Right cardiac atrium (tissue), 5 donors: ENCODE measurements around the gene COL12A1. TPM values are rescaled to one million over a fixed set of nuclear protein-coding genes. Genes with fewer than 3 reads are reported as not detected.

Experiments used
- ATAC-seq, 2 donors: fragments of 200-7000 bp; cut with Tn5 transposase; one replicate each; pipeline versions ENCODE4 v1.8.0 to v1.9.1; 2020; ENCODE audit warnings: moderate library complexity in 2 of 2, mild to moderate bottlenecking in 1 of 2
- DNase-seq, 3 donors: peaks; one replicate each; pipeline ENCODE4 v3.0.0-alpha.2; 2020
- H3K27ac ChIP-seq: one replicate; pipeline ENCODE4 v1.5.1; 2013; ENCODE audit warnings: mild to moderate bottlenecking, low read length, control low read depth, moderate library complexity
- H3K27me3 ChIP-seq: one replicate; pipeline ENCODE4 v1.6.1; 2013; ENCODE audit not compliant: control insufficient read depth, insufficient read depth
- H3K4me1 ChIP-seq: one replicate; pipeline ENCODE4 v1.6.1; 2013; ENCODE audit warnings: low read length; ENCODE audit not compliant: control insufficient read depth, insufficient read depth
- H3K4me3 ChIP-seq: one replicate; pipeline ENCODE4 v1.5.1; 2013; ENCODE audit warnings: low read length, control low read depth
- H3K9me3 ChIP-seq: one replicate; pipeline ENCODE4 v1.6.1; 2013; ENCODE audit warnings: low read length; ENCODE audit not compliant: control insufficient read depth
- WGBS: extraction: QIAGEN DNeasy Blood & Tissue Kit; methylation state at CpG from one replicate; pipeline ENCODE4 v1.1.7; 2013; 5-methylcytosine and 5-hydroxymethylcytosine counted together
- intact Hi-C, 4 donors: fragments of 100-400 bp; cut with DNase I; formaldehyde crosslinking; loops; one replicate each; pipeline versions ENCODE4 v1.11.0 to v1.14.0; 2022 to 2023
- polyA plus RNA-seq: library from polyadenylated mRNA; stranded (reverse); fragments of 200-250 nt; gene quantifications from one replicate; pipeline ENCODE4 v1.2.3, GENCODE V29; 2013
- total RNA-seq, 4 donors: library from RNA; stranded (reverse); fragmentation: NEBNext Ultra II Directional; extraction: Animal tissue kit (Norgen Biotek cat#: 25700); gene quantifications; one replicate each; pipeline ENCODE4 v1.2.1, GENCODE V29; 2021
- donor health status: healthy with polysubstance abuse.
- donor health status: DM: no; HTN: yes; CAD: no.
- donor health status: DM: no; HTN: no; CAD: no.
- donor health status: DM: no; HTN: yes; CAD: no; lungs with severe emphysema.
- donor health status: DM: yes; HTN: yes; CAD: no.

The COL12A1 gene
- total and polyA plus RNA-seq, 5 donors: 5.4 to 29.6 (median 8.1) TPM

DNA sequence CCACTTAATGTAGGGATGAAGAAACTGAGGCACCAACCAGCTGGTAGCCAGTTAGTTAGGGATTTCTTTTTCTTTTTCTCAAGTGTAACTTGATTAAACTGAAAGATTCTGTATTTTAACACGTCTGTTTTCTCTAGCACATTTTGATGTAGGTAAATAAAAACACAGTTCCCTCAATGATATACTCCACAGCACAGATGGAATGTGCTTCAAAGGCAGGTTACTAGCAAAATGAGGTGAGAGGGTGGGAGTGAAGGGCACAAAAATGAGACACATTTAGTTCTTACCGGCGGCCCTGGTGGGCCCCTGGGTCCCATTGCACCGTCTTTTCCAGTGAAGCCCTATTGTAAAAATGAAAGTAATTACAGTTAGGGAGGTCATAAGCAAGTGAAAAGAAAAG lies 108.9 kb downstream of the COL12A1 start:
- intact Hi-C loops: no loop called here
- H3K4me1 ChIP-seq: no peaks in the 10 kb centered on the region
- H3K27ac ChIP-seq: no peak overlapping the region
- H3K9me3 ChIP-seq: no peaks in the 10 kb centered on the region
- H3K4me3 ChIP-seq: no peak overlapping the region
- DNase-seq (no peak), ATAC-seq (no peak)
- WGBS: 80% methylated on average over 4 of the region's 4 CpGs
- H3K27me3 ChIP-seq: no peaks in the 10 kb centered on the region

DNA sequence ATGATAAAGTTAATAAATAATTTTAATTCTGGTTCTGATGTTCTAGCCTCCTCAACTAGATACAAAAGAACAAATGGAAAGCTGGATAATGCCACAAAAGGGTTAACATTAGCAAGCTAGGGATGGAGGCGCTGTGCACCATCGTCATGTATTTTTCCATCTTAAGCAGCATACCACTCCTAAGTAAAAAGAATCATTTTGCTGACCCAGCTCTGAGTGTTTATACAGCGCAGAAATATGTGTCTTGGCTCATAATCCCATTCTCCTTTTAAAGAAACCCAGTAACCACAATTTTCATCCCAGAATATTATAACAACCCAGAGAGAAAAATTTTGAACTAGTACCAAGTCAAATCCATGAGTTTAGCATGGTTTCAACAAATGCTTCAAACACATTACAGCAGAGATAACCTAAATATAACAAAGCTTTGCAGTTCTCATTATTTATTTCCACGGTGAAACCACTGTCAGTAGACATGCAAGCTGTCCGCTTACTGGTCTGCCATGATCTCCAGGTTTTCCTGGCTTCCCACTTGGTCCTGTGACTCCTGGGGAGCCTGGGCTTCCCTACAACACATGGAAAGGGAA lies 111.1 kb downstream of the COL12A1 start:
- DNase-seq (no peak), ATAC-seq (peak in 1 of 2 donors; percentile 63)
- H3K4me1 ChIP-seq: no peaks in the 10 kb centered on the region
- no peak overlapping the region for H3K27ac ChIP-seq
- no peaks in the 10 kb centered on the region for H3K27me3 ChIP-seq
- no peaks in the 10 kb centered on the region for H3K9me3 ChIP-seq
- intact Hi-C loops: no loop called here
- WGBS: 45% methylated on average over 5 of the region's 5 CpGs
- no peak overlapping the region for H3K4me3 ChIP-seq

DNA sequence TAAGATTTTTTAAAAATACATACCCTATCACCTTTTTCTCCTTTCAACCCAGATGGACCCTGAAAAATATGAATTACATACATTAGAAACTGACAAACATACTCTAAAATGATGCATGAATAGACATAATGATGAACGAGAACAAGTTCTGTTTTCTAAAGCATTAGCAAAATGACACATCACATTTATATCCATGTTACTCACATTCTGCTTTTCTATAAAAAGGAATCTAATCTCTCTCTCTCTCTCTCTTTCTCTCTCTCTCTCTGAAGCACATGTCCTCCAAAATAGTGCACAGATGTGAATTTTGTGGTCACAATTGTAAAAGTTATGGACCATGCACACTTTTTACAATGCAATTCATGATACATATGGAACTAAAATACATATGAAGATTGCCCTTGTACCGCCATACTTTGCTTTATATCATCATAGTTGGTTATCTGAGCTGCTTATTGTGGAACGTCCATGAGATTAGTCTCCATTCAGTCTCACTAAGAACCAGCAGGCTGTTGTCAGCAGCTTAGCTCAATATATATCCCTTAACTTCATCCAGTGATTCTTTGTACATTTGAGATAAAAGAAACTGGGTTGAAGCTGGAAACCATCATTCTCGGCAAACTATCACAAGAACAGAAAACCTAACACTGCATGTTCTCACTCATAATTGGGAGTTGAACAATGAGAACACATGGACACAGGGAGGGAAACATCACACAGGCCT lies 114.2 kb downstream of the COL12A1 start:
- 63% methylated on average over 4 of the region's 4 CpGs for WGBS
- H3K27me3 ChIP-seq: no peaks in the 10 kb centered on the region
- DNase-seq: no peak
- H3K27ac ChIP-seq: no peak overlapping the region
- no peak overlapping the region for H3K4me3 ChIP-seq
- intact Hi-C loops: no loop called here
- no peak for ATAC-seq
- no peaks in the 10 kb centered on the region for H3K4me1 ChIP-seq
- H3K9me3 ChIP-seq: no peaks in the 10 kb centered on the region

DNA sequence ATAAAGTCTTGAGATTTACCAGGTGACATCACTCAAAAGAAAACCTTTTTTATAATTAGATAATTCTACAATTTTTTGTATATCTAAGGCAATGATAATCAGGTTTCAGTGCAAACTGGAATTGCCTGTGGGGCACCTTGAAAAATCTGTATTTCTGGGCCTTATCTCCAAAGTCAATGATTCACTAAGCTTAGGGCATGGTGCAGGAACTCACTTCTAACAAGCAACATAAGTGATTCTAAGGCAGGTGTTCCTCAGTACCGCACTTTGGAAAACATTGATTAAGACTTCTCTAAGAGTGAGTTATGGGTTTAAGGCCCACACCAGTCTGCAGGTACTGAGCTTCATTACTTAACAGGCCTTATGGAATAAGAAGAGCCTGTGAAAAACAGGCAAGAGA lies 115.3 kb downstream of the COL12A1 start:
- no peak overlapping the region for H3K27ac ChIP-seq
- no peaks in the 10 kb centered on the region for H3K4me1 ChIP-seq
- 94% methylated on average over 1 of the region's 1 CpG for WGBS
- intact Hi-C loops: no loop called here
- no peak overlapping the region for H3K4me3 ChIP-seq
- ATAC-seq (no peak), DNase-seq (no peak)
- H3K27me3 ChIP-seq: no peaks in the 10 kb centered on the region
- H3K9me3 ChIP-seq: no peaks in the 10 kb centered on the region

DNA sequence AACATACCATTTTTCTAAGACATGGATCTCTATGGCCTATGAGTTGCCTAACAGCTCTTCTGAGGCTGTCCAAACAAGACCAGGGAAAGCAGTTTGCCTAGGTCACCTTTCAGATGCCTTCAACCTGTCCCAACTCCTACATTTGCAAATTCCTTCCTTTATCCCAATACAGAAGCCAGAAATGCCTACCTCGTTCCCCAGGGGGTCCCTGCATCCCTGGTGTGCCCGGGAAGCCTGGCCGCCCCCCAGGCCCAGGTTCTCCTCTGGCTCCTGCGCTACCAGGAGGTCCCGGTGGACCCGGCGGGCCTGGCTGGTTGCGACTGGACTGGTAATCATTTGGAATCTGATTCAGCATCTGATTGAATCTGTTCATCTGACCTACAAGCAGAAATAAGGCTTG lies 115.9 kb downstream of the COL12A1 start:
- H3K4me3 ChIP-seq: no peak overlapping the region
- no peaks in the 10 kb centered on the region for H3K9me3 ChIP-seq
- WGBS: 84% methylated on average over 8 of the region's 8 CpGs
- ATAC-seq (no peak), DNase-seq (peak in 1 of 3 donors; percentile 38)
- H3K4me1 ChIP-seq: no peaks in the 10 kb centered on the region
- no peaks in the 10 kb centered on the region for H3K27me3 ChIP-seq
- H3K27ac ChIP-seq: no peak overlapping the region
- intact Hi-C loops: no loop called here

DNA sequence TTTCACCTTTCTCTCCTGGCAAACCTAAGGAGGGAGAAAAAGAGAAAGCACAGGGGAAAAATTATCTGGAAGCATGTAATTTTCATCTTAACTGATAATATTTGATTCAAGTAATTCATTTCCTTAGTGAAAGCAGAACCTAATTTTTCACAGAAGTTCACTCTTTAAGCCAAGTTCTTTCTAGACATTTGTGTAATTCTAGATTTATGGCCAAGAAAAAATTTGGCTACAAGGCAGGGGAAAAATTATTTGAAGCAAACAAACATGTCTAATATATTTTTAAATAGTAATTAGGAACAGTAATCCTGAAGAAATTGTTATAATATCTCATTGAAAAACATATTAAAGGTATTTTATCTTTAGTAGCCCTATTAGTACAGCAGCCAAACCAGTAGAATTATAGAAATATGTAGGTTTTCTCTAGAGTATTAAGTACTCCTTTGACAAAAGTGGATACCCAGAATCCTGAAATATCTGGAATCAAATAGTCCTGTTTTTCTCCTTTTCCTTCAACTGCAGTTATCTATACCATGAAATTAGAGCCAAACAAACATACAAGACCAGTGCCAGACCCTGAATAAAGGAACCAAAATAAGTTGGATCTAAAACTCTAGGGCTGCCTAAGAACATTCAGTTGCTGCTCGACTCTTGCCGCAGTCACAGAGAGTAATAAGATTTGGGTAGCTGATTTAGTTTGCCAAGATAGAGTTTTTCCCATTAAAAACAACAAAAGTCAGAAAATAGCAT lies 116.5 kb downstream of the COL12A1 start:
- intact Hi-C loops: no loop called here
- H3K9me3 ChIP-seq: no peaks in the 10 kb centered on the region
- H3K4me1 ChIP-seq: no peaks in the 10 kb centered on the region
- ATAC-seq (no peak), DNase-seq (no peak)
- H3K27me3 ChIP-seq: no peaks in the 10 kb centered on the region
- H3K4me3 ChIP-seq: no peak overlapping the region
- no peak overlapping the region for H3K27ac ChIP-seq
- WGBS: 78% methylated on average over 2 of the region's 2 CpGs

DNA sequence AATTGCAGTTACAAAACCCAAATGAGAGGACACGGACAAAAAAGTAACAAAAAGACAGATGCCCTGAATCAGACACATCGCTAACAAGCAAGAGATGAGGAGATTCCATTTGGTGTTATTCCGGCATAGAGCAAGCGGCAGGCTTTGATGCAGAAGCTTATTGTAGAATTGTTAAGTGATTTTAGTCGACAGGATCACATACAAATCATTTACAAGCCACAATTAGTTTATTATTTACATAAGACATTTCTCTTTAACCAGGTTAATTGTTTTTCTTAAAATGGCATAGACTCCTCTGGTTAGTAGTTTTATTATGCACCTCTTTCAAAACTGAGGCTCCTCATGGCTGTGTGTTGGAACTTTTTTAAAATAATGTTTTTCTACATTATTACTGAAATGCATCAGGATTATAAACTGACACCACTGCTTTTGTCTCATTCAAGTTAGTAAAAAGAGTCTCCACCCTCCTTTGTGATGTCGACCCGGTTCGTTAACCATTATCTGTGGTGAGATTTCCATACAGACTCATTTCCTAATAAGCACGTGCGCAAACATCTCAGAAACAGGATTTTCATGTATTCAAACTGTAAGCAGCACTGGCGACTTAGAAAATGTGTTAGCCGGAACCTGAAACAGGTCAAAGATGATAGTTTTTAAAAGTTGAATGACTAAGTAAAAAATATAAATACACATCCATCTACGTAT lies 119.8 kb downstream of the COL12A1 start:
- ATAC-seq (no peak), DNase-seq (no peak)
- Histone ChIP-seq H3K4me3 (no peak overlapping the region), H3K9me3 (no peaks in the 10 kb centered on the region), H3K27ac (no peak overlapping the region), H3K4me1 (no peaks in the 10 kb centered on the region), H3K27me3 (no peaks in the 10 kb centered on the region)
- 86% methylated on average over 13 of the region's 13 CpGs for WGBS
- intact Hi-C loops: no loop called here

DNA sequence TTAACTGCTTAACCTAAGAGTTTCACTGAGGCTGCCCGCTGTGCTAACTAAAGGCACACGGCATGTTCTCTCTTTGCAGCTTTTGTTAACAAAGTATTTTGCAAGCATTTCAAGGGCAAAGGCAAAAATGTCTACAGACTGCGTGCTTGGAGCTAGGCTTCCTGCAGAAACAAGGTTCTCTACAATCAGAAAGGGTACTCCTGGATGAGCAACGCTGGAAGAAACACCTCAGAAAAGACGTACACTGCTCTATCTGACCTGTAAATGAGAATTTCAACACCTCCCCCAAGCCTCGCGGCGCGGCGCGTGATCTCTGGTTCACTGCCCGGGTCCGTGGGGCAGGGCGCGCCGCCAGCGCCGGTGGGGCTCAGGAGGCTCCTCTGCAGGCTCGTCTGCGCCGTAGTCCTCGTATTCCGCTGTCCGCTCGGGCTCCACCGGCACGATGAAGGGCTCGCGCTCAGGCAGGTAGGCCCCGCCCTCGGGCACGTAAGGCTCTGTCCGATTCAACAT lies 120.9 kb downstream of the COL12A1 start:
- peak; percentile 46 to 78 (median 68) for DNase-seq
- H3K27ac ChIP-seq: no peak overlapping the region
- peak; percentile 84 to 85 for ATAC-seq
- H3K9me3 ChIP-seq: no peaks in the 10 kb centered on the region
- H3K27me3 ChIP-seq: no peaks in the 10 kb centered on the region
- H3K4me3 ChIP-seq: peak overlapping the region; percentile 8
- intact Hi-C loops: no loop called here
- WGBS: 34% methylated on average over 33 of the region's 33 CpGs
- H3K4me1 ChIP-seq: no peaks in the 10 kb centered on the region

DNA sequence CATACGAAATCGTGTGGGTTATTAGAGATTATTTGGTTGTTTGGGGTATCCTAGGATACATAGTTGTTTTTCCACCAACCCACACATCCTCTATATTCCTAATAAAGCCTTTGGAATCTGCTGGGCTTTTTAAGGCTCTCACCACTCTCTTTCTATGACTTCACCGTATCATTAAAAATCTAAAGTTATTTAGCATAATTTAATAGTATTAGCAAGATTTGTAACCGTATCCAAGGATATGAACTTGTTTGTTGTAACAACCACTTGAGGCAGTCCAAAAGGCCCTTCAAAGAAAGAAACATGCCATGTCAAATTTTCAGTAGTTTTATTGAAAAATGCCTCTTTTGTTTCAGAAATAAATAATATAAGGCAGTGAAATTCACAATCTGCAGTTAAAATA lies 121.8 kb downstream of the COL12A1 start:
- ATAC-seq (no peak), DNase-seq (no peak)
- H3K4me1 ChIP-seq: no peaks in the 10 kb centered on the region
- H3K4me3 ChIP-seq: no peak overlapping the region
- H3K27ac ChIP-seq: no peak overlapping the region
- WGBS: 62% methylated on average over 4 of the region's 4 CpGs
- no peaks in the 10 kb centered on the region for H3K27me3 ChIP-seq
- intact Hi-C loops: no loop called here
- no peaks in the 10 kb centered on the region for H3K9me3 ChIP-seq

DNA sequence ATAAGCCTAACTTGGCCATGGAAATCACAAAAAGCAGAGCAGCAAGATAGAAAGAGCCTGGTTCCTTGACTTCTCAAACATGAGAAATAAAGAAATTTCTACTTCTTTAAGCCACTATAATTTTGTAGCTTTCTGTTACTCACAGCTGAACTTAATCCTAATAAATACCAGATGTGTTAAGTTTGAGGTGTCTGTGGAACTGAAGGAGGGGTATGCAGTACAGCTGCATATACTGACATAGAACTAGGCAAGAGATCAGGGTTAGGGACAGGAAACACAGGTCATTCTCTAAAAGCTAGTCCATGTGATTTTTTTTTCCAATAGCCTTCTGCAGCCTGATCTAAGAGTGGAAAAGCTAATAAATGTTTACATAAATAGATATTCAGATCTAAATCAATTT lies 123.9 kb downstream of the COL12A1 start:
- H3K27ac ChIP-seq: no peak overlapping the region
- no peaks in the 10 kb centered on the region for H3K4me1 ChIP-seq
- intact Hi-C loops: no loop called here
- no peak for DNase-seq
- no peak for ATAC-seq
- no peaks in the 10 kb centered on the region for H3K9me3 ChIP-seq
- no peak overlapping the region for H3K4me3 ChIP-seq
- H3K27me3 ChIP-seq: no peaks in the 10 kb centered on the region

DNA sequence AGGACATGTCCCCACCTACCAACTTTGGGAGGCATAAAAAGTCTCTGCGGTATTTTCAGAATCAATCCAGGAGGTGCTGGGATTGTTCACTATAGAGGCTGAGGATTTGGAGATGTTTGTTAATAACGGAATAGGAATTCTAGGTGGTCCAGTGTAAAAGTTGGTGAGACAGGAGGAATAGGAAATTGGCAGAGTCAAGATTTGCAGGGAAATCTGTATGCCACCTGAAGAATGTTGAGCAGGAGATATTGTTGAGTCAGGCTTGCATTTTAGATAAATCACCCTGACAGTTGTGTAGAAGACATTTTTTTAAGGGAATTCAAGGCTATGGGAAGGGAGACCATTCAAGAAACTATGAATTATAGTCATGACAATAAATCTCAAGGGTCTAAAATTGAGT lies 124.8 kb downstream of the COL12A1 start:
- 95% methylated on average over 2 of the region's 2 CpGs for WGBS
- intact Hi-C loops: no loop called here
- ATAC-seq (no peak), DNase-seq (no peak)
- no peaks in the 10 kb centered on the region for H3K4me1 ChIP-seq
- no peak overlapping the region for H3K4me3 ChIP-seq
- no peak overlapping the region for H3K27ac ChIP-seq
- H3K9me3 ChIP-seq: no peaks in the 10 kb centered on the region
- H3K27me3 ChIP-seq: no peaks in the 10 kb centered on the region
